B cell (primary cell): ENCODE results near the gene RALA. TPM values are rescaled to one million over a fixed set of nuclear protein-coding genes. Genes with fewer than 3 reads are reported as not detected.

Experiments used
- ATAC-seq: fragments of 200-7000 bp; cut with Tn5 transposase; one replicate; pipeline ENCODE4 v1.10.0; 2021; ENCODE audit warnings: low read depth, mild to moderate bottlenecking, moderate number of reproducible peaks, moderate library complexity
- CTCF ChIA-PET: fragments of 350-600 bp; sonication (Branson Sonifier 250); formaldehyde crosslinking; loops from one replicate; lab custom pipeline; 2021; ENCODE audit warnings: antibody characterized with exemption, inconsistent platforms; lab: Charles Lee
- POLR2A ChIA-PET: fragments of 350-600 bp; sonication (Branson Sonifier 250); formaldehyde crosslinking; loops from one replicate; lab custom pipeline; 2021; ENCODE audit warnings: antibody characterized with exemption; lab: Charles Lee
- DNase-seq: peaks from one replicate; pipeline ENCODE4 v3.0.0; 2013
- H2AFZ ChIP-seq: 2 replicates; pipeline ENCODE4 v1.6.1; 2012; ENCODE audit warnings: mild to moderate bottlenecking, low read depth, low read length; ENCODE audit not compliant: insufficient read depth, poor library complexity, severe bottlenecking
- H3K27ac ChIP-seq, 2 donors: 1 replicate in 1 of 2; 2 replicates in 1 of 2; pipeline ENCODE4 v1.5.1; 2012 to 2013; ENCODE audit warnings: low read length in 2 of 2, mild to moderate bottlenecking in 2 of 2, moderate library complexity in 1 of 2
- H3K27me3 ChIP-seq, 4 experiments: fragments of 200-600 bp in 1 of 4; sonication (generic) in 1 of 4; replicated peaks in 1 of 4; 1 replicate in 2 of 4; 2 replicates in 2 of 4; pipeline versions ENCODE4 v1.6.1 to v1.7.0; 2013 to 2016; ENCODE audit warnings: low read length in 3 of 4, mild to moderate bottlenecking in 2 of 4, mixed read lengths in 1 of 4, moderate library complexity in 1 of 4; ENCODE audit not compliant: insufficient read depth in 4 of 4, control insufficient read depth in 3 of 4; ENCODE audit errors: control extremely low read depth in 1 of 4
- H3K36me3 ChIP-seq, 2 experiments: replicated peaks in 1 of 2; 1 replicate in 1 of 2; 2 replicates in 1 of 2; pipeline versions ENCODE4 v1.6.1 to v1.7.1; 2013; ENCODE audit warnings: low read length in 1 of 2; ENCODE audit not compliant: insufficient read depth in 2 of 2, control insufficient read depth in 1 of 2; ENCODE audit errors: control extremely low read depth in 1 of 2, extremely low read depth in 1 of 2
- H3K4me1 ChIP-seq, 2 donors: fragments of 200-600 bp in 1 of 2; sonication (generic) in 1 of 2; 1 replicate in 1 of 2; 2 replicates in 1 of 2; pipeline versions ENCODE4 v1.5.1 to v1.6.1; 2013 to 2017; ENCODE audit warnings: low read length in 2 of 2; ENCODE audit not compliant: control insufficient read depth in 2 of 2, insufficient read depth in 2 of 2
- H3K4me2 ChIP-seq: replicated peaks from 2 replicates; pipeline ENCODE3; 2012; ENCODE audit warnings: mild to moderate bottlenecking, low read depth, low read length; ENCODE audit not compliant: poor library complexity, severe bottlenecking
- H3K4me3 ChIP-seq, 5 experiments: fragments of 200-600 bp in 1 of 5; sonication (generic) in 1 of 5; 1 replicate in 3 of 5; 2 replicates in 2 of 5; pipeline versions ENCODE4 v1.5.1 to v1.7.0; 2011 to 2016; ENCODE audit warnings: low read length in 4 of 5, mild to moderate bottlenecking in 4 of 5, low read depth in 2 of 5, control low read depth in 1 of 5, moderate library complexity in 1 of 5; ENCODE audit not compliant: insufficient read depth in 1 of 5; ENCODE audit errors: control extremely low read depth in 1 of 5, extremely low read depth in 1 of 5
- H3K79me2 ChIP-seq: fragments of 200-600 bp; sonication (generic); one replicate; pipeline ENCODE4 v1.6.0; 2016; ENCODE audit warnings: low read length; ENCODE audit not compliant: control insufficient read depth, insufficient read depth
- H3K9ac ChIP-seq: fragments of 200-600 bp; sonication (generic); 2 replicates; pipeline ENCODE4 v1.6.1; 2017; ENCODE audit warnings: mild to moderate bottlenecking, low read length, moderate library complexity
- H3K9me3 ChIP-seq, 3 donors: one replicate each; pipeline versions ENCODE4 v1.6.1 to v1.7.1; 2013; ENCODE audit warnings: low read length in 2 of 3; ENCODE audit not compliant: control insufficient read depth in 2 of 3, insufficient read depth in 1 of 3; ENCODE audit errors: control extremely low read depth in 1 of 3
- H4K20me1 ChIP-seq: 2 replicates; pipeline ENCODE4 v1.6.0; 2012; ENCODE audit warnings: mild to moderate bottlenecking, low read length; ENCODE audit not compliant: insufficient read depth, control insufficient read depth, poor library complexity, severe bottlenecking
- H3K27ac Mint-ChIP-seq: one replicate; pipeline ENCODE4 v1.8.0; 2021; ENCODE audit warnings: mixed read lengths
- H3K27me3 Mint-ChIP-seq: one replicate; pipeline ENCODE4 v1.8.0; 2021; ENCODE audit warnings: mixed read lengths
- H3K4me1 Mint-ChIP-seq: one replicate; pipeline ENCODE4 v1.8.0; 2021; ENCODE audit warnings: mixed read lengths
- H3K4me3 Mint-ChIP-seq: one replicate; pipeline ENCODE4 v1.8.0; 2021; ENCODE audit warnings: mixed read lengths
- H3K9me3 Mint-ChIP-seq: one replicate; pipeline ENCODE4 v1.8.0; 2022; ENCODE audit warnings: mixed read lengths; ENCODE audit not compliant: insufficient read depth
- CTCF ChIP-seq: fragments of 200-600 bp; IDR thresholded peaks from one replicate; pipeline ENCODE4 v1.8.0; 2022; ENCODE audit warnings: antibody characterized with exemption, mild to moderate bottlenecking
- EZH2 ChIP-seq: IDR thresholded peaks from 2 replicates; pipeline ENCODE4 v1.6.1; 2012; ENCODE audit warnings: borderline replicate concordance, low read depth, mild to moderate bottlenecking, moderate library complexity, low read length; ENCODE audit not compliant: insufficient read depth, poor library complexity, severe bottlenecking
- WGBS: methylation state at CpG from one replicate; pipeline ENCODE4 v1.1.5; 2013; ENCODE audit warnings: missing lambda C conversion rate; ENCODE audit not compliant: insufficient coverage; 5-methylcytosine and 5-hydroxymethylcytosine counted together
- intact Hi-C: fragments of 100-400 bp; cut with micrococcal nuclease; formaldehyde crosslinking; loops from one replicate; pipeline ENCODE4 v1.10.0; 2022
- polyA plus RNA-seq: library from polyadenylated mRNA; depleted of rRNA; stranded (reverse); fragments of >200 nt; gene quantifications from 2 replicates; pipeline ENCODE4 v1.2.3, GENCODE V29; 2012
- total RNA-seq, 2 donors: library from RNA; stranded (reverse); fragments of 120-200 nt in 1 of 2; gene quantifications; 1 replicate in 1 of 2; 2 replicates in 1 of 2; pipeline versions ENCODE4 v1.2.3 to v1.2.4, GENCODE V29; 2013 to 2022

RALA gene
- total and polyA plus RNA-seq, 2 donors (not counting 1 experiment from before 2014, with no cell fraction given), result 9.3 to 29.8 TPM

- H3K4me2 ChIP-seq, result no peak overlapping the region
- no peak for ATAC-seq
- TF ChIP-seq EZH2 (no peak), CTCF (no peak)
- H3K27ac Mint-ChIP-seq, result no peak overlapping the region
- ChIA-PET CTCF (interaction anchor here (1.1 to 2.1 kb wide), 3 partner anchors 15 to 138 kb away, joined by 3 to 13 read pairs (median 4); no protein-coding TSS in a partner anchor), POLR2A (no interaction called here)
- peaks cover 17% of the 10 kb centered on the region for H3K4me1 Mint-ChIP-seq
- no peak for DNase-seq
- H3K36me3 ChIP-seq, result no peaks in the 10 kb centered on the region
- no peak overlapping the region for H2AFZ ChIP-seq
- H3K9me3 ChIP-seq, result no peaks in the 10 kb centered on the region
- no peak overlapping the region for H3K27ac ChIP-seq
- peaks cover 0 to 19% (median 7%) of the 10 kb centered on the region in 4 experiments for H3K27me3 ChIP-seq
- no peak overlapping the region for H3K9ac ChIP-seq
- 60% methylated on average over 1 of the region's 3 CpGs for WGBS
- H3K4me3 Mint-ChIP-seq, result no peak overlapping the region
- no peaks in the 10 kb centered on the region for H3K9me3 Mint-ChIP-seq
- intact Hi-C loops, result no loop called here
- no peak overlapping the region for H3K4me3 ChIP-seq
- H3K27me3 Mint-ChIP-seq, result peaks cover 33% of the 10 kb centered on the region
- H3K4me1 ChIP-seq, result peaks cover 6 to 7% of the 10 kb centered on the region in 2 donors
- no peaks in the 10 kb centered on the region for H3K79me2 ChIP-seq
- H4K20me1 ChIP-seq, result no peaks in the 10 kb centered on the region
These were observed 15.1 kb upstream of the RALA start for GRCh38 chr7:39608278-39608677.

DNA sequence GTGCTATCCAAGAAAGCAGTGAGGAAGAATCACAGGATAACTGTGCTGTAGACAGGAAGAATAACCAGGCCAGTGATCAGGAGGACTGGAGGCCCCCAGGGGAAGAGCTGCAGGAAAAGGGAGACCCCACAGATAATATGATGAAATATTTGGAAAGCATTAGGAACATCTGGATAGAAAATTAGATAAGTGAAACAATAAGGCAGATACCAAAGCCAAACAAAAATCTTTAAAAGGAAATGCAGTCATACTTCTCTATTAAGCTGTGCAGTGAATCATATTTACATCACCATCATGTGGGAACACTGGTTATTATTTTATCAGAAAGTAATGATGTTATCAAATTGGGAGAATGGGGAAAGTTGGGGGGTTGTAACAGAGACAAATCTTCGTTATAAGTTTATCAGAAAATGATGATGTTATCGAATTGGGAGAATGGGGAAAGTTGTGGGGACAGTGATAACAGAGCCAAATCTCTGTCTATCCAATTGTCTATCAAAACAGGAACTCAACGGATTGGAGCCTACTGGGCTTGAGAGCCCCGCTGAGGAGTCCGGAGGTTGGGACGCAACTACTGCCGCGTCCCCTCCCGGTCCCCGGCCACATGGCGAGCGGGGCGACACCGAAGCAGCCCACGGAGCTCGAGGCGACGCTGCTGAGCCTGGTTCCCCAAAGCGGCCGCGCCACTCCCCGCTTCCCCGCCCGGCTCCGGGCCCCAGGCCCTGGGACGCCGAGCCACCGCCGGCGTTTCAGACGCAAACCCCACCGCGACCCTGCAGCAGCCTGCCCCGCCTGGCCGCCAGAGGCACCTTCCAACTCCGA lies 14.0 kb upstream of the RALA start:
- H3K4me3 ChIP-seq, result peak overlapping the region in 3 of 5 experiments; percentile 26 to 59 (median 38)
- Mint-ChIP-seq H3K27ac (peak overlapping the region; percentile 10), H3K4me3 (peak overlapping the region; percentile 81), H3K4me1 (peaks cover 17% of the 10 kb centered on the region), H3K27me3 (peaks cover 39% of the 10 kb centered on the region), H3K9me3 (no peaks in the 10 kb centered on the region)
- CTCF ChIA-PET, result interaction anchor here (1.1 to 2.1 kb wide), 4 partner anchors 16 to 137 kb away, joined by 3 to 13 read pairs (median 4); no protein-coding TSS in a partner anchor
- H3K27me3 ChIP-seq, result peaks cover 0 to 26% (median 11%) of the 10 kb centered on the region in 4 experiments
- intact Hi-C loops, result no loop called here
- ATAC-seq (peak; percentile 75), DNase-seq (peak; percentile 61)
- H3K79me2 ChIP-seq, result no peaks in the 10 kb centered on the region
- H2AFZ ChIP-seq, result peak overlapping the region; percentile 78
- peak overlapping the region; percentile 49 for H3K9ac ChIP-seq
- H3K36me3 ChIP-seq, result no peaks in the 10 kb centered on the region
- POLR2A ChIA-PET, result interaction anchor here (0.6 to 1.1 kb wide), 2 partner anchors 11 to 1432 kb away, joined by 3 read pairs; no protein-coding TSS in a partner anchor
- H3K4me1 ChIP-seq, result peaks cover 6 to 7% of the 10 kb centered on the region in 2 donors
- no peak for TF ChIP-seq CTCF
- TF ChIP-seq EZH2, result no peak
- no peak overlapping the region for H3K27ac ChIP-seq
- WGBS, result 1% methylated on average over 30 of the region's 36 CpGs
- peak overlapping the region; percentile 87 for H3K4me2 ChIP-seq
- H4K20me1 ChIP-seq, result no peaks in the 10 kb centered on the region
- H3K9me3 ChIP-seq, result no peaks in the 10 kb centered on the region
